ENCODE measurements around the gene ACTR3C.
"Not testable (repeated sequence)": the region's sequence is repeated elsewhere in the genome, so short reads cannot be mapped to it uniquely, and the experiment has no call there.

ACTR3C gene

GRCh38 chr7:150202894-150203293 is 120.5 kb downstream of the ACTR3C start:
- not testable (repeated sequence) for DNase-seq (ENCODE audit: low spot score)

All from CD4-positive, alpha-beta T cell treated with Interleukin-2 at 100 ng/mL for 4 hours (primary cell).